ENCODE results near the gene PCNT.
"Not testable (repeated sequence)": the region's sequence is repeated elsewhere in the genome, so short reads cannot be mapped to it uniquely, and the experiment has no call there.

Gene PCNT

GRCh38 chr21:46385846-46386733 lies 62.1 kb downstream of the PCNT start:
- no peak for DNase-seq

- no peak for DNase-seq
These were observed 62.8 kb downstream of the PCNT start for GRCh38 chr21:46386734-46387088.

GRCh38 chr21:46388206-46388880 lies 64.4 kb downstream of the PCNT start:
- DNase-seq = no peak

- no peak for DNase-seq
These were observed 64.9 kb downstream of the PCNT start for GRCh38 chr21:46388896-46389295.

- DNase-seq = no peak
These were observed 66.9 kb downstream of the PCNT start for GRCh38 chr21:46390603-46391545.

GRCh38 chr21:46391773-46392172 lies 67.8 kb downstream of the PCNT start:
- no peak for DNase-seq

GRCh38 chr21:46392921-46393320 lies 69.0 kb downstream of the PCNT start:
- no peak for DNase-seq

GRCh38 chr21:46393451-46393940 lies 69.5 kb downstream of the PCNT start:
- DNase-seq = peak in 1 of 2 experiments; percentile 3

GRCh38 chr21:46393941-46394594 lies 70.1 kb downstream of the PCNT start:
- peak in 1 of 2 experiments; percentile 22 for DNase-seq

GRCh38 chr21:46394595-46395104 lies 70.7 kb downstream of the PCNT start:
- DNase-seq = no peak

GRCh38 chr21:46397211-46397905 lies 73.4 kb downstream of the PCNT start:
- DNase-seq = no peak

- no peak for DNase-seq
These were observed 74.0 kb downstream of the PCNT start for GRCh38 chr21:46397993-46398392.

- no peak for DNase-seq
These were observed 75.2 kb downstream of the PCNT start for GRCh38 chr21:46399129-46399528.

- no peak for DNase-seq
These were observed 75.7 kb downstream of the PCNT start for GRCh38 chr21:46399686-46400085.

- DNase-seq = no peak
These were observed 77.4 kb downstream of the PCNT start for GRCh38 chr21:46401186-46401910.

GRCh38 chr21:46402421-46402820 lies 78.5 kb downstream of the PCNT start:
- DNase-seq = no peak

- DNase-seq = not testable (repeated sequence)
These were observed 79.4 kb downstream of the PCNT start for GRCh38 chr21:46403234-46403811.

- no peak for DNase-seq
These were observed 80.3 kb downstream of the PCNT start for GRCh38 chr21:46404306-46404705.

- DNase-seq = no peak
These were observed 82.0 kb downstream of the PCNT start for GRCh38 chr21:46406001-46406400.

GRCh38 chr21:46409641-46410406 lies 85.9 kb downstream of the PCNT start:
- no peak for DNase-seq
